ENCODE data around the gene OGA. TPM values are rescaled to one million over a fixed set of nuclear protein-coding genes. Genes with fewer than 3 reads are reported as not detected.
A peak's percentile ranks its signal among the peaks of the same experiment; 100 is the strongest.

OGA gene
- total RNA-seq, 1 donor from 2014 or later, result 275 TPM

DNA sequence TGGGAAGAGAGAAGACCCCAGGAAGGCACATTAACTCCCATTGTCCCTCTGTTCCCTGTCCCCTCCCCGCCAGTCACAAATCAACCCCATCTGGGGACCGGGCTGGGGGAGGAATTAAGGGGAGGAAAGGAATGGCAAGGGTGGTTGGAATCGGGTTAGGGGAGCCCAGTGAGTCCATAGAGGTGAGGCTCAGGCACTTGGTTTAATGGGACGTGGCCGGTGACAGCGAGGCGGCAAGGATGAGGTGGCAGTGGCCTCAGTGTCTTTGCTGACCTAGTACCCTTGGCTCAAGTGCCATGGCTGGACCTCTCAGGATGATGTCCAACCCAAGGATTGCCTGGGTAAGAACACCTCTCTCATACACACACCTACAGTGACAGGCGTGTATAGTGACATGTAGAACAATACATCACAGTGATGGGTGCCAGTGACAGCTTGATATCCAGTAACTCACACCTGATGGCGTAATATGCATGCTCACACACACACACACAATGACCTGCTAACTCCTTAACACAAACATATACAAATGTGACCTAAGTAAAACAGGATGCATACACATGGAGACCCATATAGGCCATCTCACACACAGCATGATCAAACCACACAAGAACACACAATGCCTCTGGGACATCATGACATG lies 13.0 kb upstream of the OGA start:
- no peaks in the 10 kb centered on the region for H3K36me3 Mint-ChIP-seq
- peaks cover 34% of the 10 kb centered on the region for H3F3A ChIP-seq (ENCODE audit: low read depth)
- no peak overlapping the region for H3K9ac ChIP-seq
- no peak for DNase-seq (ENCODE audit: low spot score)
- peak overlapping the region; percentile 72 for H3K4me2 ChIP-seq
- peaks cover 11% of the 10 kb centered on the region for H3K27me3 Mint-ChIP-seq (ENCODE audit: insufficient read depth, low read depth)
- H3K27ac Mint-ChIP-seq, result no peak overlapping the region
- no peaks in the 10 kb centered on the region for H3K79me2 ChIP-seq (ENCODE audit: low read depth)
- no peaks in the 10 kb centered on the region for H3K9me3 ChIP-seq (ENCODE audit: low read depth)
- peaks cover 27% of the 10 kb centered on the region for H3K4me1 ChIP-seq
- H2AFZ ChIP-seq (replicated peaks), result peak overlapping the region; percentile 32
- no peaks in the 10 kb centered on the region for H3K36me3 ChIP-seq
- peak overlapping the region; percentile 50 for H3K4me3 ChIP-seq
- H3K27me3 ChIP-seq, result no peaks in the 10 kb centered on the region
- peaks cover 33% of the 10 kb centered on the region for H3K4me1 Mint-ChIP-seq
- TF ChIP-seq EZH2 (IDR thresholded peaks at IDR 0.05) (no peak), EZH2phosphoT487 (IDR thresholded peaks at IDR 0.05) (no peak)
- TF ChIP-seq, protein P1, sequence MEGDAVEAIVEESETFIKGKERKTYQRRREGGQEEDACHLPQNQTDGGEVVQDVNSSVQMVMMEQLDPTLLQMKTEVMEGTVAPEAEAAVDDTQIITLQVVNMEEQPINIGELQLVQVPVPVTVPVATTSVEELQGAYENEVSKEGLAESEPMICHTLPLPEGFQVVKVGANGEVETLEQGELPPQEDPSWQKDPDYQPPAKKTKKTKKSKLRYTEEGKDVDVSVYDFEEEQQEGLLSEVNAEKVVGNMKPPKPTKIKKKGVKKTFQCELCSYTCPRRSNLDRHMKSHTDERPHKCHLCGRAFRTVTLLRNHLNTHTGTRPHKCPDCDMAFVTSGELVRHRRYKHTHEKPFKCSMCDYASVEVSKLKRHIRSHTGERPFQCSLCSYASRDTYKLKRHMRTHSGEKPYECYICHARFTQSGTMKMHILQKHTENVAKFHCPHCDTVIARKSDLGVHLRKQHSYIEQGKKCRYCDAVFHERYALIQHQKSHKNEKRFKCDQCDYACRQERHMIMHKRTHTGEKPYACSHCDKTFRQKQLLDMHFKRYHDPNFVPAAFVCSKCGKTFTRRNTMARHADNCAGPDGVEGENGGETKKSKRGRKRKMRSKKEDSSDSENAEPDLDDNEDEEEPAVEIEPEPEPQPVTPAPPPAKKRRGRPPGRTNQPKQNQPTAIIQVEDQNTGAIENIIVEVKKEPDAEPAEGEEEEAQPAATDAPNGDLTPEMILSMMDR (IDR thresholded peaks at IDR 0.05), result no peak
- no peaks in the 10 kb centered on the region for H3K9me3 Mint-ChIP-seq
- H3K27ac ChIP-seq, result no peak overlapping the region
- peak overlapping the region; percentile 77 for H3K4me3 Mint-ChIP-seq
- H4K20me1 ChIP-seq (ENCODE audit: low read depth), result peaks cover 27% of the 10 kb centered on the region

DNA sequence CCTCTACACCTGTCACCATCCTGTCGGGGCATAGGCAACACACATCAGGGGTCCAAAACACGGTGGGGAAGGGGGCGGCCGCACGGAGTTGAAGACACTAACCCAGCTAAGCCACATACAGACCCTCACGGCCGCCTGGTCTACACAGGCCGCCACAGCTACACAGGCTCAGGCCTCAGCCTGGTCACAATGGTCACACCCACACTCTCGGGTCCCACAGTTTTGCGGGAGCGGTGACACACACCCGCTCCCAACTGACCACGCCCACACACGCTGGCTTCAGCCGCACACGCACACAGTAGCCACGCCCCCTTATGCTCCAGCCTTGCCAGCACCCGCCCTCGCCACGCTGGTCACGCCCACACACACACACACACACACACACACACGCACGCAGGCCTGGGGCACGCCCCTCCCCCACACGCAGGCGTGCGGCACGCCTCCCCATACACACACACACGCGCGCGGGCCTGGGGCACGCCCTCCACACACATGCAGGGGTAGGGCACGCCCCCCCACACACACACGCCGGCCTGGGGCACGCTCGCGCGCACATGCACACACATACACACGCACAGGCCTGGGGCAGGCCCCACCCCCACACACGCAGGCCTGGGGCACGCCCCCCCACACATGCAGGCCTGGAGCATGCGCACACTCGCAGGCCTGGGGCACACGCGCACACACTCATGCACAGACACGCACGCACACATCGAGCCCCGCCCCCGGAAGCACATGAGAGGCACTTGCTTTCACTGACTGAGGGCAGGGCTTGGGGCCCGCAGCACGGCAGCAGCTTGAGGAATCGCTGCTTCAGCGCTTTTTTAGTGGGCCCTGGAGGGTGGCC lies 12.3 kb upstream of the OGA start:
- peaks cover 11% of the 10 kb centered on the region for H3K27me3 Mint-ChIP-seq (ENCODE audit: insufficient read depth, low read depth)
- peak overlapping the region; percentile 77 for H3K4me3 Mint-ChIP-seq
- no peak overlapping the region for H3K27ac Mint-ChIP-seq
- H4K20me1 ChIP-seq (ENCODE audit: low read depth), result peaks cover 23% of the 10 kb centered on the region
- no peaks in the 10 kb centered on the region for H3K9me3 Mint-ChIP-seq
- peak overlapping the region; percentile 50 for H3K4me3 ChIP-seq
- H3K4me2 ChIP-seq, result peak overlapping the region; percentile 72
- no peaks in the 10 kb centered on the region for H3K36me3 ChIP-seq
- H3F3A ChIP-seq (ENCODE audit: low read depth), result peaks cover 31% of the 10 kb centered on the region
- peak; percentile 95 for DNase-seq (ENCODE audit: low spot score)
- H3K27me3 ChIP-seq, result no peaks in the 10 kb centered on the region
- no peak overlapping the region for H3K9ac ChIP-seq
- no peaks in the 10 kb centered on the region for H3K36me3 Mint-ChIP-seq
- H3K27ac ChIP-seq, result no peak overlapping the region
- peaks cover 28% of the 10 kb centered on the region for H3K4me1 Mint-ChIP-seq
- TF ChIP-seq EZH2 (IDR thresholded peaks at IDR 0.05) (no peak), EZH2phosphoT487 (IDR thresholded peaks at IDR 0.05) (no peak)
- TF ChIP-seq, protein P1 (IDR thresholded peaks at IDR 0.05), result no peak
- H2AFZ ChIP-seq (replicated peaks), result peak overlapping the region; percentile 32
- no peaks in the 10 kb centered on the region for H3K9me3 ChIP-seq (ENCODE audit: low read depth)
- H3K79me2 ChIP-seq (ENCODE audit: low read depth), result no peaks in the 10 kb centered on the region
- H3K4me1 ChIP-seq, result peaks cover 19% of the 10 kb centered on the region

DNA sequence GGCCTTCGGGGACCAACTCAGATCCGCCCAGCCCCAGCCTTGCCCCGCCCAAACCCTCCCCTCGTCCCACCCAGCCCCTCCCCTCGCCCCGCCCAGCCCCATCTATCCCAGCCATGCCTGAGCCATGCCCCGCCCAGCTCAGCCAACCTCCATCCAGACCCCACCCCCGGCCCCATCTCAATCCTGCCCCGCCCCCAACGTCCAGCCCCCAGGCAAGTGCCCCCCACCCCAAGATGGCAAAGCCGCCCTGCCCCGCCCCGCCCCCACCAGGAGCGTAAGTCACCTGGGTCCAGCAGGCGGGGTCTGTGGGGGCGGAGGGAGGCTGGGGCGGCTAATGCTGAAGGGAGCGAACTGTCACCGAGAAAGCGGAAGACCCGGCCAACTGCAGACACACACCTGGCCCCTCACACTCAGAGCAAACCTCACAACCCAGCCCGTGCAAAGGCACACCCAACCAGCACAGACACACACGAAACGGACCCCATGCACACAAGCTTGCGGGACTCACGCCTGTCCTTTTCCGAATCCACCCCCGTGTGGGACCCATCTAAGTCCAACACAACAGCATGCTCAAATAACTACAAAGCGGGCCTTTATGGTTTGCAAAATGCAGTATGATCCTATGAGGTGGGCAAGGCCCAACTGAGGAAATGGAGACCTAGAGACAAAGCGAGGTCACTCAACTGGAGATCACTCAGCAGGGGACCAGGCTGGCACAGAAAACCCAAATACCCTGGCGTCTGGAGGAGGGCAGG lies 11.5 kb upstream of the OGA start:
- no peak overlapping the region for H3K27ac Mint-ChIP-seq
- H3K27me3 Mint-ChIP-seq (ENCODE audit: insufficient read depth, low read depth), result peaks cover 11% of the 10 kb centered on the region
- no peaks in the 10 kb centered on the region for H3K36me3 Mint-ChIP-seq
- no peaks in the 10 kb centered on the region for H3K27me3 ChIP-seq
- no peaks in the 10 kb centered on the region for H3K36me3 ChIP-seq
- H3K4me3 ChIP-seq, result peak overlapping the region; percentile 50
- H3F3A ChIP-seq (ENCODE audit: low read depth), result peaks cover 29% of the 10 kb centered on the region
- no peak overlapping the region for H3K27ac ChIP-seq
- H3K4me1 Mint-ChIP-seq, result peaks cover 23% of the 10 kb centered on the region
- no peaks in the 10 kb centered on the region for H3K9me3 Mint-ChIP-seq
- peak overlapping the region; percentile 78 for H3K4me2 ChIP-seq
- peaks cover 15% of the 10 kb centered on the region for H3K4me1 ChIP-seq
- H3K79me2 ChIP-seq (ENCODE audit: low read depth), result no peaks in the 10 kb centered on the region
- no peak overlapping the region for H2AFZ ChIP-seq (replicated peaks)
- no peak overlapping the region for H3K9ac ChIP-seq
- peak; percentile 92 for DNase-seq (ENCODE audit: low spot score)
- H4K20me1 ChIP-seq (ENCODE audit: low read depth), result peaks cover 23% of the 10 kb centered on the region
- H3K9me3 ChIP-seq (ENCODE audit: low read depth), result no peaks in the 10 kb centered on the region
- peak overlapping the region; percentile 77 for H3K4me3 Mint-ChIP-seq
- TF ChIP-seq EZH2 (IDR thresholded peaks at IDR 0.05) (no peak), EZH2phosphoT487 (IDR thresholded peaks at IDR 0.05) (no peak)

Measured in neural progenitor cell (in vitro differentiated cells).